ENCODE measurements around the gene FBLN2. TPM values are rescaled to one million over a fixed set of nuclear protein-coding genes. Genes with fewer than 3 reads are reported as not detected.

FBLN2 gene
- total and polyA plus RNA-seq, 10 of the 15 experiments (the other 5 are each of a cell fraction or from before 2014, with no cell fraction given), result 0.03 to 0.41 (median 0.12) TPM; not detected in 2

DNA sequence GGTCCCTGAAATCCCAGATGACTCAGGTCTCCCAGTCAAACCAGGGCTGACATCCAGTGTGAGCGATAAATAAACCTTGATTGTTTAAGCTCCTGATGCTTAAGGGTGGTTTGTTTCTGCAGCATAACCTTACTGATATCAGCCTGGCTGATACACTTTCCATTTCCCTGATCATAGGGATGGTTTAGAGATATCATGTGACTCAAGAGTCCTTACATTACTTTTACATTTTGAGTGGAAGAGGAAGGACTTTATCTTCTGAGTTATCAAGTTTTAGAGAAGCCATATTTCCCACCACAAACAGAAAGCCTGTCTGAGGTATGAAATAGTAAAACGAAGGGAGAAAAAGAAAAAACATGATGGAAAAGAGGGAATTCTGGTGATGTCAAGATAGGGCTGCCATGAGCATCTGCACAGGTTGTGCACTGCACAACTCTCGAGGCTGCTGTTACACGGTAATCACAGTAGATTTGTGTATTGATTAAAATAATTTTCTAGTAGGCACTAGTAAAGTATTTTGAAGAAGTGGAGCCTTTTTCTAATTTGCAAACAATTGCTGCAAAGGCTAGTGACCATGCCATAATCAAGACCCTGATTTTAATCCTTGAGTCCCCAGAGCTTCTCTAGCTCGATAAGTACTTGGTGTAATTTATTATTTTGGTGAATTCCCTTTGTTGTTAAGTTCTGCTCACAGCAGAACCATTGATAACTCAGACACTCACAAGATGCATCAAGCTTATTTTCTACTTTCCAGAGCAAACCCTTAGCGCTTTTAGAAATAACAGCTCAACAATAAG, 34.1 kb upstream of the FBLN2 start:
- Histone ChIP-seq H3K27me3 (replicated peaks in 1 of 2; ENCODE audit: control insufficient read depth in 2 of 2, insufficient read depth in 2 of 2, low read length in 1 of 2) (no peaks in the 10 kb centered on the region; a peak in 1 of 4 replicates), H3K9me3 (replicated peaks; ENCODE audit: control insufficient read depth, insufficient read depth, low read length) (no peaks in the 10 kb centered on the region), H3K79me2 (ENCODE audit: control insufficient read depth, insufficient read depth, low read length) (no peaks in the 10 kb centered on the region), H3K9ac (ENCODE audit: control insufficient read depth, insufficient read depth, low read length) (no peak overlapping the region), H3K4me1 (ENCODE audit: control insufficient read depth, insufficient read depth, low read length) (peaks cover 5% of the 10 kb centered on the region; the same call in 1 of the 2 replicates), H3K36me3 (ENCODE audit: control insufficient read depth in 2 of 2, insufficient read depth in 2 of 2, low read length in 1 of 2) (no peaks in the 10 kb centered on the region), H3K4me2 (ENCODE audit: control insufficient read depth, insufficient read depth) (no peak overlapping the region), H2AFZ (ENCODE audit: control insufficient read depth, low read depth, low read length) (no peak overlapping the region), H4K20me1 (ENCODE audit: control insufficient read depth, insufficient read depth) (no peaks in the 10 kb centered on the region), H3K27ac (ENCODE audit: control insufficient read depth, insufficient read depth) (no peak overlapping the region), H3K4me3 (no peak overlapping the region)
- ATAC-seq, result no peak
- no peak for FAIRE-seq
- intact Hi-C loops (cut with micrococcal nuclease; ENCODE audit: unreplicated experiment), result no loop called here
- no peak for DNase-seq (ENCODE audit: low read depth, low spot score)
- RAD21 ChIA-PET (ENCODE audit: unreplicated experiment), result no interaction called here
- no TSS peak for BruUV-seq (replicated peaks)
- WGBS (ENCODE audit: insufficient coverage, insufficient replicate concordance, low lambda C conversion rate, missing lambda C conversion rate), result 24% methylated on average over 6 of the region's 6 CpGs
- in situ Hi-C loops (cut with MboI), result no loop called here
- POLR2A ChIA-PET, result no interaction called here
- CTCF ChIA-PET, result interaction anchor here (1.1 to 1.5 kb wide), 3 partner anchors 18 to 133 kb away, joined by 3 read pairs; no protein-coding TSS in a partner anchor
- TF ChIP-seq RB1 (IDR thresholded peaks at IDR 0.05; ENCODE audit: borderline replicate concordance) (no peak), EP300 (IDR thresholded peaks at IDR 0.05; ENCODE audit: borderline replicate concordance in 1 of 2, control insufficient read depth in 1 of 2, low read depth in 2 of 2, low read length in 2 of 2) (no peak), EGR1 (IDR thresholded peaks at IDR 0.05; ENCODE audit: borderline replicate concordance in 1 of 2, low read depth in 2 of 2, low read length in 2 of 2) (no peak), ZZZ3 (IDR thresholded peaks at IDR 0.05; ENCODE audit: control insufficient read depth, insufficient read length, low read depth) (no peak), E2F4 (IDR thresholded peaks at IDR 0.05; ENCODE audit: low read depth, low read length) (no peak), ZBED1 (IDR thresholded peaks at IDR 0.05; ENCODE audit: borderline replicate concordance) (no peak), E2F8 (IDR thresholded peaks at IDR 0.05; ENCODE audit: low read depth, partially characterized antibody) (no peak)
- TF ChIP-seq, protein P1, sequence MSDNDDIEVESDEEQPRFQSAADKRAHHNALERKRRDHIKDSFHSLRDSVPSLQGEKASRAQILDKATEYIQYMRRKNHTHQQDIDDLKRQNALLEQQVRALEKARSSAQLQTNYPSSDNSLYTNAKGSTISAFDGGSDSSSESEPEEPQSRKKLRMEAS (IDR thresholded peaks at IDR 0.05; ENCODE audit: low read depth, low read length), result no peak
- SMC1A ChIA-PET (ENCODE audit: uncharacterized antibody, unreplicated experiment), result no interaction called here

All from GM12878 (cell line).